IPS-20b (cell line): Measurements from ENCODE around the gene ASIC1.

Experiments used
- H3K27ac ChIP-seq: one replicate; pipeline ENCODE4 v1.5.1; 2013; ENCODE audit warnings: low read length
- H3K27me3 ChIP-seq: 2 replicates; pipeline ENCODE4 v1.6.1; 2013; ENCODE audit warnings: mild to moderate bottlenecking, low read length, inconsistent platforms; ENCODE audit not compliant: insufficient read depth
- H3K36me3 ChIP-seq: 2 replicates; pipeline ENCODE4 v1.6.1; 2013; ENCODE audit warnings: low read depth, mild to moderate bottlenecking, inconsistent platforms, low read length, moderate library complexity; ENCODE audit not compliant: insufficient read depth
- H3K4me1 ChIP-seq: 2 replicates; pipeline ENCODE4 v1.6.1; 2013; ENCODE audit warnings: mild to moderate bottlenecking, control low read depth, inconsistent platforms, low read length, moderate library complexity; ENCODE audit not compliant: insufficient read depth
- H3K4me3 ChIP-seq: 2 replicates; pipeline ENCODE4 v1.5.1; 2013; ENCODE audit warnings: mild to moderate bottlenecking, low read length, inconsistent platforms
- H3K9ac ChIP-seq: 2 replicates; pipeline ENCODE4 v1.6.1; 2013; ENCODE audit warnings: low read depth, mild to moderate bottlenecking, inconsistent platforms, low read length, moderate library complexity
- H3K9me3 ChIP-seq: 2 replicates; pipeline ENCODE4 v1.6.1; 2013; ENCODE audit warnings: mild to moderate bottlenecking, low read depth, low read length, inconsistent platforms; ENCODE audit not compliant: insufficient read depth

ASIC1 gene

GRCh38 chr12:50119387-50119786 lies 62.0 kb downstream of the ASIC1 start:
- peaks cover 10% of the 10 kb centered on the region; the same call in 1 of the 2 replicates for H3K36me3 ChIP-seq
- H3K27me3 ChIP-seq, result no peaks in the 10 kb centered on the region
- H3K4me1 ChIP-seq, result no peaks in the 10 kb centered on the region

GRCh38 chr12:50120521-50120920 lies 63.1 kb downstream of the ASIC1 start:
- H3K27ac ChIP-seq, result no peak overlapping the region
- H3K9me3 ChIP-seq, result no peaks in the 10 kb centered on the region
- H3K9ac ChIP-seq, result no peak overlapping the region
- no peak overlapping the region for H3K4me3 ChIP-seq
- H3K4me1 ChIP-seq, result no peaks in the 10 kb centered on the region
- H3K27me3 ChIP-seq, result no peaks in the 10 kb centered on the region
- peaks cover 10% of the 10 kb centered on the region; the same call in 1 of the 2 replicates for H3K36me3 ChIP-seq

More at GRCh38 chr12:50119387-50119786, 62.0 kb downstream of the ASIC1 start:
- Histone ChIP-seq H3K27ac (no peak overlapping the region), H3K9ac (no peak overlapping the region), H3K4me3 (no peak overlapping the region), H3K9me3 (no peaks in the 10 kb centered on the region)

GRCh38 chr12:50120953-50121352 lies 63.6 kb downstream of the ASIC1 start:
- Histone ChIP-seq H3K36me3 (peaks cover 10% of the 10 kb centered on the region; the same call in 1 of the 2 replicates), H3K27ac (no peak overlapping the region), H3K4me1 (no peaks in the 10 kb centered on the region)

GRCh38 chr12:50121641-50122040 lies 64.2 kb downstream of the ASIC1 start:
- H3K9me3 ChIP-seq, result no peaks in the 10 kb centered on the region
- H3K27me3 ChIP-seq, result no peaks in the 10 kb centered on the region
- no peak overlapping the region for H3K27ac ChIP-seq
- peaks cover 10% of the 10 kb centered on the region; the same call in 1 of the 2 replicates for H3K36me3 ChIP-seq
- no peak overlapping the region for H3K9ac ChIP-seq
- no peak overlapping the region for H3K4me3 ChIP-seq
- H3K4me1 ChIP-seq, result no peaks in the 10 kb centered on the region

More at GRCh38 chr12:50120953-50121352, 63.6 kb downstream of the ASIC1 start:
- H3K4me3 ChIP-seq, result no peak overlapping the region
- H3K9me3 ChIP-seq, result no peaks in the 10 kb centered on the region
- H3K9ac ChIP-seq, result no peak overlapping the region
- H3K27me3 ChIP-seq, result no peaks in the 10 kb centered on the region

- Histone ChIP-seq H3K4me1 (no peaks in the 10 kb centered on the region), H3K27me3 (no peaks in the 10 kb centered on the region), H3K36me3 (peaks cover 10% of the 10 kb centered on the region; the same call in 1 of the 2 replicates), H3K9ac (no peak overlapping the region), H3K4me3 (no peak overlapping the region), H3K9me3 (no peaks in the 10 kb centered on the region), H3K27ac (no peak overlapping the region)
Observed at GRCh38 chr12:50123203-50123602, 65.8 kb downstream of the ASIC1 start.

- Histone ChIP-seq H3K27me3 (no peaks in the 10 kb centered on the region), H3K9ac (no peak overlapping the region), H3K4me1 (no peaks in the 10 kb centered on the region), H3K36me3 (peaks cover 33% of the 10 kb centered on the region), H3K27ac (no peak overlapping the region), H3K4me3 (no peak overlapping the region), H3K9me3 (no peaks in the 10 kb centered on the region)
Observed at GRCh38 chr12:50127546-50127945, 70.2 kb downstream of the ASIC1 start.

GRCh38 chr12:50129290-50129689 lies 71.9 kb downstream of the ASIC1 start:
- H3K27ac ChIP-seq, result no peak overlapping the region
- H3K27me3 ChIP-seq, result no peaks in the 10 kb centered on the region
- peaks cover 51% of the 10 kb centered on the region for H3K36me3 ChIP-seq
- no peak overlapping the region; the same call in 1 of the 2 replicates for H3K9ac ChIP-seq
- no peaks in the 10 kb centered on the region for H3K4me1 ChIP-seq
- no peak overlapping the region for H3K4me3 ChIP-seq
- H3K9me3 ChIP-seq, result no peaks in the 10 kb centered on the region

- Histone ChIP-seq H3K27me3 (no peaks in the 10 kb centered on the region), H3K4me3 (no peak overlapping the region), H3K9ac (no peak overlapping the region), H3K36me3 (peaks cover 82% of the 10 kb centered on the region), H3K27ac (no peak overlapping the region), H3K4me1 (no peaks in the 10 kb centered on the region), H3K9me3 (no peaks in the 10 kb centered on the region)
Observed at GRCh38 chr12:50132505-50133135, 75.2 kb downstream of the ASIC1 start.
